NCI-H1417 treated with DMSO at 0.1 percent for 48 hours (cell line): ENCODE data around the gene ZNF202.
"Not testable (repeated sequence)": the region's sequence is repeated elsewhere in the genome, so short reads cannot be mapped to it uniquely, and the experiment has no call there.

ENCODE experiments used
- DNase-seq: peaks from one replicate; lab custom pipeline; 2025; lab: John Stamatoyannopoulos, UW

Gene ZNF202

GRCh38 chr11:123741159-123742030 is at the start of gene ZNF202:
Gene ZNF202, minus strand, starts transcription at chr11:123741660. Its CDS starts 10,772 bp downstream, at chr11:123730888.
- peak; percentile 40 for DNase-seq

- DNase-seq: no peak
Observed at GRCh38 chr11:123783536-123783935, 42.1 kb upstream of the ZNF202 start.

- no peak for DNase-seq
Observed at GRCh38 chr11:123778511-123778910, 37.1 kb upstream of the ZNF202 start.

GRCh38 chr11:123775715-123776549 is 34.5 kb upstream of the ZNF202 start:
- no peak for DNase-seq

GRCh38 chr11:123775289-123775688 is 33.8 kb upstream of the ZNF202 start:
- DNase-seq: no peak

GRCh38 chr11:123773959-123774358 is 32.5 kb upstream of the ZNF202 start:
- DNase-seq: no peak

GRCh38 chr11:123773026-123773425 is 31.6 kb upstream of the ZNF202 start:
- no peak for DNase-seq

GRCh38 chr11:123771664-123772063 is 30.2 kb upstream of the ZNF202 start:
- DNase-seq: no peak

- DNase-seq: no peak
Observed at GRCh38 chr11:123770712-123771111, 29.3 kb upstream of the ZNF202 start.

- DNase-seq: no peak
Observed at GRCh38 chr11:123765601-123766000, 24.1 kb upstream of the ZNF202 start.

- DNase-seq: no peak
Observed at GRCh38 chr11:123762422-123762821, 21.0 kb upstream of the ZNF202 start.

GRCh38 chr11:123760894-123761293 is 19.4 kb upstream of the ZNF202 start:
- DNase-seq: no peak

- DNase-seq: no peak
Observed at GRCh38 chr11:123757976-123758375, 16.5 kb upstream of the ZNF202 start.

- no peak for DNase-seq
Observed at GRCh38 chr11:123755813-123756212, 14.4 kb upstream of the ZNF202 start.

- DNase-seq: no peak
Observed at GRCh38 chr11:123755344-123755743, 13.9 kb upstream of the ZNF202 start.

- DNase-seq: no peak
Observed at GRCh38 chr11:123754101-123754568, 12.7 kb upstream of the ZNF202 start, which contains the start of gene OR6X1. Gene OR6X1, minus strand, starts transcription at chr11:123754518. Its CDS starts 0 bp downstream, at chr11:123754518.

GRCh38 chr11:123753110-123753509 is 11.7 kb upstream of the ZNF202 start:
- no peak for DNase-seq

GRCh38 chr11:123751781-123752180 is 10.3 kb upstream of the ZNF202 start:
- no peak for DNase-seq

GRCh38 chr11:123748349-123748748 is 6.9 kb upstream of the ZNF202 start:
- not testable (repeated sequence) for DNase-seq

- DNase-seq: no peak
Observed at GRCh38 chr11:123745764-123746451, 4.4 kb upstream of the ZNF202 start.

GRCh38 chr11:123742724-123743120 is 1.3 kb upstream of the ZNF202 start:
- DNase-seq: no peak
